ENCODE measurements around the gene RIC1. TPM values are rescaled to one million over a fixed set of nuclear protein-coding genes. Genes with fewer than 3 reads are reported as not detected.

The RIC1 gene
- total and polyA plus RNA-seq, 2 of the 13 experiments (the other 11 are each of a cell fraction or from before 2014, with no cell fraction given): 18.2 to 19.0 TPM

- Histone ChIP-seq H3K4me2 (ENCODE audit: low read depth, low read length) (no peak overlapping the region), H3K36me3 (replicated peaks in 1 of 2; ENCODE audit: control insufficient read depth in 1 of 2, insufficient read depth in 2 of 2, low read length in 2 of 2) (peaks cover 0 to 10% of the 10 kb centered on the region in 2 experiments; a peak in 2 of 5 replicates), H2AFZ (ENCODE audit: low read length) (no peak overlapping the region), H3K9me3 (ENCODE audit: low read length) (no peaks in the 10 kb centered on the region), H3K27me3 (ENCODE audit: control insufficient read depth in 1 of 2, insufficient read depth in 2 of 2, low read length in 2 of 2) (no peaks in the 10 kb centered on the region), H4K20me1 (ENCODE audit: insufficient read depth, low read length) (no peaks in the 10 kb centered on the region), H3K79me2 (ENCODE audit: insufficient read depth, low read length) (no peaks in the 10 kb centered on the region), H3K4me3 (replicated peaks in 1 of 3; ENCODE audit: insufficient read depth in 1 of 3, low read depth in 2 of 3, low read length in 3 of 3) (no peak overlapping the region), H3K27ac (ENCODE audit: extremely low read length, insufficient read depth, low read length) (no peak overlapping the region), H3K4me1 (ENCODE audit: insufficient read depth, low read length) (no peaks in the 10 kb centered on the region), H3K9ac (ENCODE audit: insufficient read depth, low read depth, low read length) (no peak overlapping the region)
- no TSS peak for BruUV-seq (replicated peaks)
- no peak for DNase-seq (ENCODE audit: low spot score)
- in situ Hi-C loops (cut with HindIII; ENCODE audit: extremely low pct_ligation_motif_present, low pct_unique_long_range_greater_than_20kb) (no loop called here), intact Hi-C loops (cut with micrococcal nuclease; ENCODE audit: unreplicated experiment) (no loop called here)
- no peak for FAIRE-seq
- no peak for TF ChIP-seq U2AF1 (optimal IDR thresholded peaks at IDR 0.05; ENCODE audit: low read depth, low read length)
- TF ChIP-seq ZNF276 (CRISPR knock-in tag; IDR thresholded peaks at IDR 0.05; ENCODE audit: low read depth): no peak
- TF ChIP-seq ZNF550 (CRISPR knock-in tag; IDR thresholded peaks at IDR 0.05; ENCODE audit: borderline replicate concordance): no peak
- TF ChIP-seq MAZ (IDR thresholded peaks at IDR 0.05; ENCODE audit: borderline replicate concordance, low read depth, low read length): no peak
- TF ChIP-seq MAZ (CRISPR knock-in tag; IDR thresholded peaks at IDR 0.05; ENCODE audit: low read depth): no peak
- TF ChIP-seq ARNTL (CRISPR knock-in tag; IDR thresholded peaks at IDR 0.05): no peak
- no peak for TF ChIP-seq CENPX (CRISPR knock-in tag; IDR thresholded peaks at IDR 0.05)
- no peak for TF ChIP-seq ZNF326 (CRISPR knock-in tag; IDR thresholded peaks at IDR 0.05; ENCODE audit: borderline replicate concordance)
- TF ChIP-seq TBP (CRISPR knock-in tag; IDR thresholded peaks at IDR 0.05): no peak
- no peak for TF ChIP-seq ZNF761 (CRISPR knock-in tag; conservative IDR thresholded peaks at IDR 0.05)
- no peak for TF ChIP-seq ZNF264 (CRISPR knock-in tag; IDR thresholded peaks at IDR 0.05)
- TF ChIP-seq GMEB2 (CRISPR knock-in tag; IDR thresholded peaks at IDR 0.05; ENCODE audit: low read depth): no peak
- no peak for TF ChIP-seq ZNF598 (CRISPR knock-in tag; IDR thresholded peaks at IDR 0.05; ENCODE audit: borderline replicate concordance)
- no peak for TF ChIP-seq KLF13 (CRISPR knock-in tag; IDR thresholded peaks at IDR 0.05)
- no peak for TF ChIP-seq NCOA1 (CRISPR knock-in tag; IDR thresholded peaks at IDR 0.05)
- 97% methylated on average over 2 of the region's 2 CpGs for WGBS (ENCODE audit: low lambda C conversion rate)
- ChIA-PET POLR2A (no interaction called here), CTCF (ENCODE audit: low intra/inter-chr PET ratio, low total read pairs) (no interaction called here)
- no peak for ATAC-seq
These were observed 106.2 kb downstream of the RIC1 start for GRCh38 chr9:5735072-5735471.
